ENCODE results near the gene NRXN2. TPM values are rescaled to one million over a fixed set of nuclear protein-coding genes. Genes with fewer than 3 reads are reported as not detected.

The NRXN2 gene
- total RNA-seq, 2 donors from 2014 or later, result 0.74 to 1.3 TPM

DNA sequence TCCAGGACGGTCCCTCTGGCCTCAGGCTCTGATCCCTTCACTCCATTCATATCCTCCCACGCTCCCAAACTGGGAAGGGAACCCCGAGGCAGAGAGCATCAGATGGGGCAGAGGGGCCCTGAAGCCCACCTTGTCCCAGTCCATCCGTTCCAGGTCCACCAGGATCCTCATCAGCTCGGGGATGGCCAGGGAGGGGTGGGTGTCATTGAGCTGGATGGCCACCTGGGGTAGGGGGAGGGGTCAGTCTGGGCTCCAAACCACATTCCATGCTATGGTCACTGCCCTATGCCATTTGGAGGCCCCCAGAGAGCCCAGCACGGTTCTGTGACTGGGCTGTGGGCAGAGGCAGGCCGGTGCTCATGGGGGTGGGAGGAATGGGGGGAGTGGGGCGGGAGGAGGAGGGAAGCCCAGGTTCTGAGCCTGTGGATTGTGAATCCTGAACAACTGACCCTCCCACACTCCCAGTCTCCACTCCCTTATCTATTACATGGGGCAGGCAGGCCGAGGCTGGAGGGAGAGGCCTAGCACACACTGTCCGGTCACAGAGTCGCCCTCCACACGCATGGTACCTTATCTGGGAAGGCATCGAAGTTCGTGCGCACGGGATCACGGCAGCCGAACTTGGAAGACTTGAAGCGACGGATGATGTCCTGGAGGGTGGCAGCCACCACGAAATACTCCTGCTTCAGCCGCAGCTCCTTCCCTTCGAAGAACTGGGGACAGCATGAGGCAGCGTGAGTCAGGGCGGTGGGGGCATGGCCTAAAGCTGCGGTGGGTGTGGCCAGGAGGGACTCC lies 31.3 kb upstream of the NRXN2 start:
- no peak overlapping the region for H3K27ac Mint-ChIP-seq
- no peak overlapping the region for H3K4me3 Mint-ChIP-seq
- no peaks in the 10 kb centered on the region for H3K9me3 Mint-ChIP-seq
- ATAC-seq (no peak), DNase-seq (ENCODE audit: low spot score) (no peak)
- H3K36me3 Mint-ChIP-seq, result no peaks in the 10 kb centered on the region
- no peaks in the 10 kb centered on the region for H3K27me3 Mint-ChIP-seq
- peaks cover 4 to 23% of the 10 kb centered on the region in 2 donors for H3K4me1 Mint-ChIP-seq (ENCODE audit: low read depth in 2 of 2)

DNA sequence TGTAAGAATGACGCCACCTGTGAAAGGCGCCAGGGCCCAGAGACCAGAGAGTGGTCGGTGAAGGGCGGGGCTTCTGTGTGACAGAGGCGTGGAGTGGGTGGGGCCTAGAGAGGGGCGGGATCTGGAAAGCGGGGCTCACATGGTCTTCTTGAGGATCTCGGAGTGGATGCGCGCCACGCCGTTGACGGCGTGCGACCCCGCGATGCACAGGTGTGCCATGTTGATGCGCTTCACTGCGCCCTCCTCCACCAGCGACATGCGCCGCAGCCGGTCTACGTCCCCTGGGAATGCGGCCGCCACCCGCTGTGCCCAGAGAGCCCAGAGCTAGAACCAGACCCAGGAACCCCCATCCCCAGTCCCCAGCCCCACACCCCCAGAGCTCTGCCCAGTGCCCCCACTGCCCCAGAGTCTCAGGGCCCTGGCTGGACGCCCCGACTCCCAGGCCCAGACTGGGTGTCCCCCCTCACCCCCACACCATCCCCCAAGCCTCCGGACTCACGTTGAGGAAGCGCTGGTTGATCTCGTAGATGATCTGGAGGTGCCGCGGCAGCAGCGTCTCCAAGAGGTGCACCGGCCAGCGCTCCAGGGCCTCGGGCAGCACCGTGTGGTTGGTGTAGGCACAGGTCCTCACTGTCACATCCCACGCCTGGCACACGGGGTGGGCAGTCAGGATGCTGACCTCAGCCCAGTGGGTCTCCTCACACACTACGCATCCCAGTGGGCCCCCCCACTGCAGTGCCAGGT lies 30.6 kb upstream of the NRXN2 start:
- Mint-ChIP-seq H3K27me3 (no peaks in the 10 kb centered on the region), H3K4me3 (no peak overlapping the region), H3K27ac (no peak overlapping the region), H3K4me1 (ENCODE audit: low read depth in 2 of 2) (peaks cover 4 to 22% of the 10 kb centered on the region in 2 donors), H3K36me3 (no peaks in the 10 kb centered on the region), H3K9me3 (no peaks in the 10 kb centered on the region)
- ATAC-seq, result peak in 1 of 2 donors; percentile 11
- DNase-seq (ENCODE audit: low spot score), result no peak

DNA sequence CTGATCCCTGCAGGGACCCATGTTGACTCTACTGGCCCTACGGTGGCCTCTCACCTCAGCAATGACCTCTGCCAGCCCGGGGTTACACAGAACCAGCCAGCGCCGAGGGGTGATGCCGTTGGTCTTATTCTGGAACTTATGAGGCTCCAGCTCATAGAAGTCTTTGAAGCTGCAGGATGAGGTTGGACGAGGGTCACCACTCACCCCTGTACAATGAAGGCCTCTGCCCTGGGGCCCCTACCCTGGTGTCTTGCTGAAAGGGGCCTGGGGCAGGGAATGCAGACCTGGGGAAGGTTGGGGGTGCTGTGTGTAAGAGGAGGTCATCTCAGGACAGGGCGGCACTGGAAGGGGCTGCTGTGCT lies 30.0 kb upstream of the NRXN2 start:
- no peaks in the 10 kb centered on the region for H3K9me3 Mint-ChIP-seq
- H3K36me3 Mint-ChIP-seq, result no peaks in the 10 kb centered on the region
- no peak for ATAC-seq
- no peak overlapping the region for H3K27ac Mint-ChIP-seq
- no peaks in the 10 kb centered on the region for H3K27me3 Mint-ChIP-seq
- H3K4me3 Mint-ChIP-seq, result no peak overlapping the region
- DNase-seq (ENCODE audit: low spot score), result no peak
- peaks cover 4 to 25% of the 10 kb centered on the region in 2 donors for H3K4me1 Mint-ChIP-seq (ENCODE audit: low read depth in 2 of 2)

DNA sequence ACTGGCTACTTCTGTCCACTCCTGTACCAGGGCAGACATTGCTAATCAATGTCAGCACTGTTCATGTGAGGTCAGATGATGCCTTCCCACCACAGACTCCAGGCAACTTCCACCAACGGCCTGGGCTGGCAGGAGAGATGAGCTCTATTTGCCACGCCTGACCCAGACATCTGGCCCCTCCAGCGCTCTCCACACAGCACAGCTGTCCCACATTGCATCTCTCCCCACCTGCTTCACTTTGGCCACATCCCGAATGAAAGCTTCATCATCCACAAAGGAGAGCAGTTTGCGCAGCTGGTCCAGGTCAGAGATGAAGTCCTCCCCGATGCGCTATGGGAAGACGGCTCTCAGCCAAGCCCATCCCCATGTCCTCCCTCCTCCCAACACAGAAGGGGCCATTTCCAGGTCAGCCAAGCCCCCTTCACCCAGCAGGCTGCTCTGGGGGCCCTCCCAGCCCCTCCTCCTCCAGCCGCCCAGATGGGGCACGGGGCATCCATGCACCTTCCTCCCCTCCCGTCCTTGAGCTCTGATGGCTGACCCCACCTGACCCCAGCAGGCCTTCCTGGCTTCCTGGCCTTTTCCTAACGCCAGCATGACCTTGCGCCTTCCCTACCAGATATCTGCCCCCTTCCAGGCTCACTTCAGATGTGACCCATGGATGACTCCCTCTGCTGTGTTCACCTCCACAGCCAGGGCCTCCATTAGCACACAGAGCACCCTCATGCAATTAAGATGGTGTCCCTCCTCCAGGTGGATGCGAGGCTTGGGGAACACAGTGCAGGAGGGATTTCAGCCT lies 29.4 kb upstream of the NRXN2 start:
- no peaks in the 10 kb centered on the region for H3K27me3 Mint-ChIP-seq
- no peak overlapping the region for H3K27ac Mint-ChIP-seq
- H3K4me3 Mint-ChIP-seq, result no peak overlapping the region
- H3K4me1 Mint-ChIP-seq (ENCODE audit: low read depth in 2 of 2), result peaks cover under 1 to 21% of the 10 kb centered on the region in 2 donors
- ATAC-seq (no peak), DNase-seq (ENCODE audit: low spot score) (no peak)
- no peaks in the 10 kb centered on the region for H3K9me3 Mint-ChIP-seq
- no peaks in the 10 kb centered on the region for H3K36me3 Mint-ChIP-seq

DNA sequence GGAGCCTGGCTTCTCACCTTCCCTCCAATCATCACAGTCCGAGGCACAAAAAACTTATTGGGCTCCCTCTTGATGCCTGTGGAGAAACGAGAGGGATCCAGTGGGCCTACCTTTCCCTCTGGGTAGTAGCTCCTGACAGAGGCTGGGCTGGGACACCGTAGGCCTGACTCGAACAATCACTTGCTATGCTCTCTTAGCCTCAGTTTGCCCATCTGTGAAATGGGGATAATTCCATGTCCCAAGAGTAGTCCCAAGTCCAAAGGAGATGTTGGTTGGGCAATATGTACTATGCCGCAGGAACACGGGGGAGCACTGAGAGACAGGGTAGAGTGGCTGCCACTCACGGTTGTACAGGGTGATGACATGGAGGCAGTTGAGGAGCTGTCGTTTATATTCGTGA lies 28.6 kb upstream of the NRXN2 start:
- Mint-ChIP-seq H3K4me3 (no peak overlapping the region), H3K4me1 (ENCODE audit: low read depth in 2 of 2) (peaks cover 0 to 20% of the 10 kb centered on the region in 2 donors), H3K27ac (no peak overlapping the region), H3K27me3 (no peaks in the 10 kb centered on the region), H3K9me3 (no peaks in the 10 kb centered on the region), H3K36me3 (no peaks in the 10 kb centered on the region)
- no peak for DNase-seq (ENCODE audit: low spot score)
- no peak for ATAC-seq

DNA sequence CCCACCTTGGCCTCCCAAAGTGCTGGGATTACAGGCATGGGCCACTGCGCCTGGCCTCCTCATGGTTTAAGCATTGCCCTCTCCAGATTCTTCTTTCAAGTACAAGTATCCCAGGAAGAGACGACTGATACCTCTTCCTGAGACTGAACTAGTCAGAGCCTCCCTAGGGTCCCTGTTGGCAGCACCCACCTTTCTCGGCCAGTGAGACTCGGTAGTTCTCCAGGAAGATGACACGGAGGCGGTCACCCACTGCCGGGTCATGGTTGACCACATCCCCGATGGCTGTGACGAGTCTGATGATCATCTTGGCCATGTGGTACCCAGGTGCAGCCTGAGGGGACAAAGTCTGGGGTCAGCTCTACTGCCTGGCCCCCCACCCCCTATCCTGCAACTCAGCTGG lies 28.1 kb upstream of the NRXN2 start:
- H3K9me3 Mint-ChIP-seq, result no peaks in the 10 kb centered on the region
- no peaks in the 10 kb centered on the region for H3K27me3 Mint-ChIP-seq
- no peak overlapping the region for H3K4me3 Mint-ChIP-seq
- ATAC-seq, result no peak
- no peak for DNase-seq (ENCODE audit: low spot score)
- peak overlapping the region in 1 of 2 donors; percentile 4 for H3K27ac Mint-ChIP-seq
- H3K36me3 Mint-ChIP-seq, result no peaks in the 10 kb centered on the region
- H3K4me1 Mint-ChIP-seq (ENCODE audit: low read depth in 2 of 2), result peaks cover 0 to 20% of the 10 kb centered on the region in 2 donors

DNA sequence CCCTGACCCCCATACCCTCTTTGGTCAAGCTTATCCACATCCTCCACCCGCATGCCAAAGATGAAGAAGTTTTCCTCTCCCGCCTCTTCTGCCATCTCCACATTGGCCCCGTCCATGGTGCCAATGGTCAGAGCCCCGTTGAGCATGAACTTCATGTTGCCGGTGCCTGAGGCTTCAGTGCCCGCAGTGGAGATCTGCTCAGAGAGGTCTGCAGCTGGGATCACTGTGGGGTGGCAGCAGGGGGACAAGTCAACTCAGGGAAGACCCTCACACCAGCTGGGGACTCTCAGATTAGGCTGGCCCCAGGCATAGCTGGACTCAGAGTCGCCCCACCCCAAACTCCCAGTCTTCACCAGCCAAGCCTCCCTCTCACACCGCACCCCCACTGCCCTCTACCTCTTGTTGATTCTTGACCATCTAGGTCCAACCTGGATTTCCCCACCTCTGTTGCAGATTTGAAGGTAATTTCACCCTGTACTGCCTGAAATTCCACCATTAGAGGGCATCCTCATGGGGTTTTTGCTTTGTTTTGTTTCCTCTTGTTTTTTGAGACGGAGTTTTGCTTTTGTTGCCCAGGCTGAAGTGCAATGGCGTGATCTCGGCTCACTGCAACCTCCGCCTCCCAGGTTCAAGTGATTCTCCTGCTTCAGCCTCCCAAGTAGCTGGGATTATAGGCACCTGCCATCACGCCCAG lies 27.5 kb upstream of the NRXN2 start:
- Mint-ChIP-seq H3K9me3 (no peaks in the 10 kb centered on the region), H3K4me1 (ENCODE audit: low read depth in 2 of 2) (peaks cover 0 to 20% of the 10 kb centered on the region in 2 donors), H3K27ac (peak overlapping the region in 1 of 2 donors; percentile 4), H3K27me3 (no peaks in the 10 kb centered on the region), H3K36me3 (no peaks in the 10 kb centered on the region), H3K4me3 (no peak overlapping the region)
- DNase-seq (ENCODE audit: low spot score) (no peak), ATAC-seq (no peak)

DNA sequence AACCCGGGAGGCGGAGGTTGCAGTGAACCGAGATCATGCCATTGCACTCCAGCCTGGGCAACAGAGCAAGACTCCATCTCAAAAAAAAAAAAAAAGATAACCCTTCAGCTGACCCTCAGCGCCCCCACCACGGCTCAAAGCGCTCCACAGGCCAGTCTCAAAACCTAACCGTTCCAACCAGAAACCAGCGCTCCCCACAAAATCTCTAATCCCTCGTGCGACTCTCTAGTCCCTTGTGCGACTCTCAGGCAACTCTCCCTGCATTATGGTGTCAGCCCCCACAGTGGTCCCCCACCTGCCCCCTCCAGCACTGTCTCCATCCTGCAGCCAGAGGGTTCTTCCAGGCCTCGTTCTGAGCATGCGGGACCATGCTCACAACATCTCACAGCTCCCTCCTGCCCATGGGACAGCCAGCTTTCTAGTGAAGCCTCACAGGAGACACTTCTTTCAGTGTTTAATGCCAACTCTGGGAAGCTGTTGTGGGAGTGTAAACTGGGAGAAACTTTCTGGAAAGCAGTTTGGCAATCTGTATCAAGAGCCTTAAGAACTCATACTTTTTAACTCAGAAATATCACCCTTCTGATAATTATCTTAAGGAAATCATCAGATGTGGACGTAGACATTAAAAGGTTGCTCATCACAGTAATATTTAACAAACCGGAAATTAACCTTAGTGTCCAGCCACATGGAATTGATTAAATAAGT lies 25.1 kb upstream of the NRXN2 start:
- H3K9me3 Mint-ChIP-seq, result no peaks in the 10 kb centered on the region
- H3K27me3 Mint-ChIP-seq, result no peaks in the 10 kb centered on the region
- ATAC-seq (no peak), DNase-seq (ENCODE audit: low spot score) (no peak)
- peaks cover 9 to 33% of the 10 kb centered on the region in 2 donors for H3K4me1 Mint-ChIP-seq (ENCODE audit: low read depth in 2 of 2)
- H3K4me3 Mint-ChIP-seq, result no peak overlapping the region
- peak overlapping the region; percentile 14 to 50 for H3K27ac Mint-ChIP-seq
- no peaks in the 10 kb centered on the region for H3K36me3 Mint-ChIP-seq

DNA sequence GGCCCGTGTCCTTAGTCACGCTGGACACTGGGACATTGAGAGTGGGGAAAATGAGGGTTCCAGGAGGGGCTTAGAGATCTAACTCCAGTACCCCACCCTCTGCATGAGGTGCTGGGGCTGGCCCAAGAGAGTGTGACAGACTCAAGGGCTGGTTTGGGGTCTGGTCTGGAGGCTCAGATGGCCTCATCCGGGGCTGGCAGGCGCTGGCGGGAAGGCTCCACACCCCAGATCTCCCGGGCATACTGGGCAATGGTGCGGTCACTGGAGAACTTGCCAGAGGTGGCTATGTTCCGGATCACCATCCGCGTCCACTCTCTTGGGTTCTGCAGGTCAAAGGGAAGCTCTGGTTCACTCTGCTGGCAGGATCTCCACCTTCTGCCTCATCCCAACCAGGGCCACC lies 23.5 kb upstream of the NRXN2 start:
- Mint-ChIP-seq H3K27me3 (no peaks in the 10 kb centered on the region), H3K27ac (no peak overlapping the region), H3K9me3 (no peaks in the 10 kb centered on the region), H3K4me1 (ENCODE audit: low read depth in 2 of 2) (peaks cover 14 to 28% of the 10 kb centered on the region in 2 donors), H3K36me3 (no peaks in the 10 kb centered on the region), H3K4me3 (no peak overlapping the region)
- ATAC-seq (no peak), DNase-seq (ENCODE audit: low spot score) (no peak)

DNA sequence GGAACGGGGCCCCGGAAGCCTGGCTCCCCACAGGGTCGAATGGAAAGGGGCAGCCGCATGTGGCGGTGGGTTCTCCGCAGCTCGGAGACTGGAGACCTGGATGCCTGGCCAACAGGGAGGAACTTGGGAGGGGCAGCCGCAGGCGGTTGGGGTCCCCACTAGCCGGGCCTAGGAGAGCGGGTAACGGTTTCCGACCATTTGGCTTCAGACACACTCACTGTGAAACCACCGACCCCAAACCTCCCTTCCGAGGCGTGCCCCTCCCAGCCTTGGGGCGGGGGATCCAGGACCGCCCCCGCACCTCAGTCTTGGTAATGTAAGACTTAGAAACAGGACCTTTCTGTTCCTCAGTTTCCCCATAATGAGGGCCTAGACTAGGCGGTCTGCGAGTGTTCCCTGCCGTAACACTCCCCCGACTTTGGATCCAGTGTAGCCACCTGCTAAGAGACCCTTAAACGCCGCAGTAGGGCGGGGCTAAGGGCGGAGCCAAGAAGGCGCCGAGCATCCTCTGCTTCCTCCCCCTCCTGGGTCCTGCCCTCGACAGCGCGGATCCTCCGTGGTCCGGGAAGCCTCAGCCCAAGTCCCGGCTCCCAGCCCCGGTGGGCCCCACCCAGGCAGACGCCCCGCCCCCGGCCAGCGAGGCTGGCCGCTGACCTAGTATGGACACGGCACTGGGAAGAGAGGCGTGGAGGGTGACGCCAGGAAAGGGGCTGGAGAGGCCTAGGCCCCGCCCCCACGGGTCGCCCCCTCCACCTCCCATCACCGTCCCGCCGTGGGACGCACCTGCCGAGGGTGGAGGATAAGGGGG lies 22.7 kb upstream of the NRXN2 start:
- H3K4me1 Mint-ChIP-seq (ENCODE audit: low read depth in 2 of 2), result peaks cover 17 to 27% of the 10 kb centered on the region in 2 donors

DNA sequence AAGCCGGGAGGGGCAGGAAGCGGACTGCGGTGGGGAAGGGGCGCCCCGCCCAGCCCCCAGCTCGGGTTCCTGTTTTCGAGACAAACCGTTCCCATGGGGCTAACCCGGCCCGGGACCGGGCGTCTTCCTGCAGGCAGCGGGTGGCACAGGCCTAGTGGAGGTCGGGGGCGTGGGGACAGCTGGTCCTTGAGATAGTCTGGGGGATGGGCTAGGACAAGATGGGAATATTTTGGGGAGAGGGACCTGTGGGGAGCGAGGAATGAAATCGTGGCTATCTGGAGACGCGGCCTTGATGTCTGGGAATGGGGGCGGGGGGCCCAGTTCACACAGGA lies 22.2 kb upstream of the NRXN2 start:
- peak overlapping the region; percentile 82 for H3K4me3 Mint-ChIP-seq

More for the DNA sequence above, 22.7 kb upstream of the NRXN2 start:
- H3K27ac Mint-ChIP-seq, result peak overlapping the region; percentile 67 to 75
- peak overlapping the region; percentile 82 for H3K4me3 Mint-ChIP-seq
- no peaks in the 10 kb centered on the region for H3K9me3 Mint-ChIP-seq
- no peaks in the 10 kb centered on the region for H3K36me3 Mint-ChIP-seq
- no peaks in the 10 kb centered on the region for H3K27me3 Mint-ChIP-seq
- ATAC-seq, result peak; percentile 63 to 69
- DNase-seq (ENCODE audit: low spot score), result peak; percentile 80

DNA sequence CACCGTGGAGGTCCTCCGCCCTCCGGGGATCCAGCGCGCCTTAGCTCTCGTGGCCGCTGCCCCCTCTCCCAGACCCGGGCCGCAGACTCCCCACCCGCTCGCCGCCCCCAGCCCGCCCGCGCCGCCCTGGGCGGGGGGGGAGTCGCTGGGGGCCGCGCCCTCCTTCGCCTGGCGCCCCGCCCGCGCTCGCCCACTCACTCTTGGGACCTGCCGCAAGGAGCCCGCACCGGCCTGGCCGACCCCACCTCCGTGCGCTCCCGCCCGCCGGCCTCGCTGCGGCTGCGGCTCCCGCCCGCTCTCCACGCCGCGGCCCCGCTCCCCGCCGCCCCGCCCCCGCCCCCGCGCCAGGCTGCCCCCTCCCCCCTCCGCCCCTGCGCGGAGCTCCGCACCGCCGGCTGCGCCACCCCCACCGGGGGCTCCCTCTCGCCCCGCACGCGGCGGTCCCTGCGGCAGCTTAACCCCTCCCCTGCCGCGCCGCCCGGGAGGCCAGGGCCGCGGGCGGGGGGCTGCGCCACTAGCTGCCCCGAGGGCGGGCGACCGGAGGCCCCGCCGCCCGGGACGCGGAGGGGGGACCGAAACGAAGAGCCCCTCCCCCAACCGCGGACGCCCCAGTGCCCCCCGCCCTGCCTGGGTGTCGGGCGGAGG lies 21.7 kb upstream of the NRXN2 start:
- H3K4me1 Mint-ChIP-seq (ENCODE audit: low read depth in 2 of 2), result peaks cover 24 to 28% of the 10 kb centered on the region in 2 donors
- H3K27ac Mint-ChIP-seq, result peak overlapping the region; percentile 86 to 89
- peak overlapping the region; percentile 95 for H3K4me3 Mint-ChIP-seq
- DNase-seq (ENCODE audit: low spot score), result no peak
- no peaks in the 10 kb centered on the region for H3K27me3 Mint-ChIP-seq
- no peaks in the 10 kb centered on the region for H3K36me3 Mint-ChIP-seq
- peak; percentile 1 for ATAC-seq
- H3K9me3 Mint-ChIP-seq, result no peaks in the 10 kb centered on the region

More for the DNA sequence above, 22.2 kb upstream of the NRXN2 start:
- H3K36me3 Mint-ChIP-seq, result no peaks in the 10 kb centered on the region
- peaks cover 23 to 27% of the 10 kb centered on the region in 2 donors for H3K4me1 Mint-ChIP-seq (ENCODE audit: low read depth in 2 of 2)
- DNase-seq (ENCODE audit: low spot score), result no peak
- no peaks in the 10 kb centered on the region for H3K27me3 Mint-ChIP-seq
- ATAC-seq, result peak; percentile 2 to 34
- no peaks in the 10 kb centered on the region for H3K9me3 Mint-ChIP-seq
- peak overlapping the region; percentile 67 to 75 for H3K27ac Mint-ChIP-seq
